HUES64 (cell line): ENCODE results near the gene ATP6V1B1.
A peak's percentile ranks its signal among the peaks of the same experiment; 100 is the strongest.

ENCODE experiments used
- H3K27ac ChIP-seq: 2 replicates; pipeline ENCODE4 v1.7.0; 2013; ENCODE audit warnings: low read depth, low read length, inconsistent platforms
- H3K27me3 ChIP-seq: 2 replicates; pipeline ENCODE4 v1.6.1; 2013; ENCODE audit warnings: mild to moderate bottlenecking, low read length; ENCODE audit not compliant: insufficient read depth
- H3K36me3 ChIP-seq: 2 replicates; pipeline ENCODE4 v1.6.1; 2013; ENCODE audit warnings: mild to moderate bottlenecking, low read length; ENCODE audit not compliant: insufficient read depth
- H3K4me1 ChIP-seq: 2 replicates; pipeline ENCODE4 v1.6.1; 2013; ENCODE audit warnings: mild to moderate bottlenecking, low read length, moderate library complexity; ENCODE audit not compliant: insufficient read depth
- H3K4me3 ChIP-seq: 2 replicates; pipeline ENCODE4 v1.5.1; 2013; ENCODE audit warnings: mild to moderate bottlenecking, low read length, moderate library complexity
- H3K9ac ChIP-seq: 2 replicates; pipeline ENCODE4 v1.6.1; 2013; ENCODE audit warnings: mild to moderate bottlenecking, low read depth, low read length
- H3K9me3 ChIP-seq: 2 replicates; pipeline ENCODE4 v1.6.1; 2013; ENCODE audit warnings: low read depth, low read length; ENCODE audit not compliant: insufficient read depth
- WGBS: fragments of 150-250, 120-280 bp; methylation state at CpG from one replicate; pipeline ENCODE4 v1.1.7; 2013; ENCODE audit warnings: missing lambda C conversion rate; 5-methylcytosine and 5-hydroxymethylcytosine counted together

The ATP6V1B1 gene

DNA sequence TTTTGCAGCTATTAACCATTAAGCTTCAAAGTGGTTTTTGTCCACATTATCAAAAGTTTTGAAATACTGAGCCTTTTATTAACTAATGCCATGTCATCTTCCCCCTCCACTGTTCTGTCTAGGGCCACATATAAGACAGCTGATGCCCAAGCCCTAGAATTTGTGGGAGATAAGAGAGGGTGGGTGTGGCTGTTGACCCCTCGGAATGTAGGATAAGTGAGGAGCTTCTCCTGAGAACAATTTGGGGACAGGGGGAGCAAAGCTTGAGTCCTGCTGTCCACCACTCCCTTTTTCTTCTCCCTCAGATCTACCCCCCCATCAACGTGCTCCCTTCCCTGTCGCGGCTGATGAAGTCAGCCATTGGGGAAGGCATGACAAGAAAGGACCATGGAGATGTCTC is 28.4 kb downstream of the ATP6V1B1 start:
- H3K27ac ChIP-seq = no peak overlapping the region
- H3K27me3 ChIP-seq = peaks cover 73% of the 10 kb centered on the region
- no peaks in the 10 kb centered on the region; the same call in 1 of the 2 replicates for H3K4me1 ChIP-seq
- H3K9me3 ChIP-seq = no peaks in the 10 kb centered on the region
- H3K4me3 ChIP-seq = no peak overlapping the region
- H3K36me3 ChIP-seq = no peaks in the 10 kb centered on the region
- 72% methylated on average over 4 of the region's 4 CpGs for WGBS
- no peak overlapping the region for H3K9ac ChIP-seq

DNA sequence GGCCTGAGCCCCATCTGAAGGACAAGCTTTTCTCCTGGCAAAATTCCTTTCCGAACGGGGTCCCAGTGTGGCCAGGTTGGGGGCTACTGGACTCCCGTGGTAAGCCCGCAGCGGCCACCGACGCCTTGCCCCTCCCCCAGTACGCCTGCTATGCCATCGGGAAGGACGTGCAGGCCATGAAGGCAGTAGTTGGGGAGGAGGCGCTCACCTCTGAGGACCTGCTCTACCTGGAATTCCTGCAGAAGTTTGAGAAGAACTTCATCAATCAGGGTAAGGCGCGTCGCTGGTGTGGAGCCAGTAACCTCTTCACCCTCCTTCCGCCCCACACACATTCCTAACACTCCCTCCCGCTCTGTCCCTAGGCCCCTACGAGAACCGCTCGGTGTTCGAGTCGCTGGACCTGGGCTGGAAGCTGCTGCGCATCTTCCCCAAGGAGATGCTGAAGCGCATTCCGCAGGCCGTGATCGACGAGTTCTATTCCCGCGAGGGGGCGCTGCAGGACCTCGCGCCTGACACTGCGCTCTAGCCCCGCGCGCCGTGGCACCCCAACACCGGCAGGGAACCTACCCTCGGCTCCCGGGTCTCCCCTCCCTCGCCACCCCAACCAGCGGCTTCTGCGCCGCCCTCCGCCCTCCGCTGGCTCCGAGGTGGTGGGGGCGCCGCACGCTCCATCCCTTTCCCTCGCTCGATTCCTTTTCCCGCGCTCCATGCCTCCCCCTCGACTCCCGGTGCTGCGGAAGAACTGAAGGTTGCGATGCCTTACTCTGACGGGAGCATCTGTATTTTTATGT is 29.1 kb downstream of the ATP6V1B1 start:
- WGBS = 5% methylated on average over 58 of the region's 59 CpGs
- Histone ChIP-seq H3K27ac (no peak overlapping the region), H3K9me3 (no peaks in the 10 kb centered on the region), H3K4me1 (no peaks in the 10 kb centered on the region; the same call in 1 of the 2 replicates), H3K27me3 (peaks cover 80% of the 10 kb centered on the region), H3K4me3 (peak overlapping the region; percentile 48), H3K36me3 (no peaks in the 10 kb centered on the region), H3K9ac (no peak overlapping the region)

DNA sequence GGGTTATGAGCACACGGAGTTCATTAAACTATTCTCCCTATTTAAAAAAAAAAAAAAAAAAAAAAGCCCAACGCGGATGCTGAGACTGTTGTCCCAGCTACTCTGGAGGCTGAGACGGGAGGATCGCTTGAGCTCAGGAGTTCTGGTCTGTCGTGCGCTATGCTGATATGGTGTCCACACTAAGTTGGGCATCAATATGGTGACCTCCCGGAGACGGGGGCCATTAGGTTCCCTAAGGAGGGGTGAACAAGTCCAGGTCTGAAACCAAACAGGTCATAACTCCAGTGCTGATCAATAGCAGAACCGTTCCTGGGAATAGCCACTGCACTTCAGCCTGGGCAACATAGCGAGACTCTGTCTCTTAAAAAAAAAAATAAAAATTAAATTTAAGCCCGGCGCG is 29.8 kb downstream of the ATP6V1B1 start:
- H3K27me3 ChIP-seq = peaks cover 87% of the 10 kb centered on the region
- H3K9me3 ChIP-seq = no peaks in the 10 kb centered on the region
- H3K4me3 ChIP-seq = peak overlapping the region; percentile 48
- H3K9ac ChIP-seq = no peak overlapping the region
- no peak overlapping the region for H3K27ac ChIP-seq
- H3K4me1 ChIP-seq = no peaks in the 10 kb centered on the region; the same call in 1 of the 2 replicates
- WGBS = 74% methylated on average over 13 of the region's 14 CpGs
- no peaks in the 10 kb centered on the region for H3K36me3 ChIP-seq

DNA sequence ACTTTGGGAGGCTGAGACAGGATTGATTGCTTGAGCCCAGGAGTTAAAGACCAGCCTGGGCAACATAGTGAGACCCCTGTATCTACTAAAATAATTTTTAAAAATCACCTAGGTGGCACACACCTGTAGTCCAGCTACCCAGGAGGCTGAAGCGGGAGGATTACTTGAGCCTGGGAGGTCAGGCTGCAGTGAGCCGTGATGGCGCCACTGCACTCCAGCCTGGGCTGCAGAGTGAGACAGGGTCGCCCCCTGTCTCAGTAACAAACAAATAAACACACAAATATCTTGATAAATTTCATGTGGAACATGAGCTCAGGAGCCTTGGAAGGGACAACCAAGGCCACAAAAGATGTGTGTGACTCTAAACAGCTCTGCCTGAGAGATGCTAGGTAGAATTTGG is 31.0 kb downstream of the ATP6V1B1 start:
- 54% methylated on average over 4 of the region's 4 CpGs for WGBS
- Histone ChIP-seq H3K27ac (no peak overlapping the region), H3K9me3 (no peaks in the 10 kb centered on the region), H3K27me3 (peaks cover 93% of the 10 kb centered on the region), H3K4me1 (no peaks in the 10 kb centered on the region; the same call in 1 of the 2 replicates), H3K4me3 (no peak overlapping the region), H3K36me3 (no peaks in the 10 kb centered on the region), H3K9ac (no peak overlapping the region)

DNA sequence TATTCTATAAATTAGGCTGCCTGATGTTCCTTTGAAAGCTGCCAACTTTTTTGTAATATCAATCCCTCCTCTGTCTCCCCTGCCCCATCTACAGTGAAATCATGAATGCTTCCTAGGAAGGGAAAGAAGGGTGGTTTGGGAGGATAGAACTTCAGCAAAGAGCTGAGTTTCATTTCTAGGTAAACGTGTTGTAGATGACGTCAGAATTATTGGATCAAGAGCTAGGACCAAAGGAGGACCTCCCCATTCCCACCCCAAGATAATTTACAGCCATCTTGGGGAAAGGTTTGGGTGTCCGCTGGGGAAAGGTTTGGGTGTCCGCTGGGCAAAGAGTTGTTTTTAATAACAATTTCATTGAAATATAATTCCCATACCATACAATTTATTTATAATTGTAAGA is 31.5 kb downstream of the ATP6V1B1 start:
- Histone ChIP-seq H3K4me1 (no peaks in the 10 kb centered on the region; the same call in 1 of the 2 replicates), H3K36me3 (no peaks in the 10 kb centered on the region), H3K4me3 (no peak overlapping the region), H3K27ac (no peak overlapping the region), H3K9ac (no peak overlapping the region), H3K9me3 (no peaks in the 10 kb centered on the region), H3K27me3 (peaks cover 93% of the 10 kb centered on the region)
- WGBS = 50% methylated on average over 1 of the region's 4 CpGs

DNA sequence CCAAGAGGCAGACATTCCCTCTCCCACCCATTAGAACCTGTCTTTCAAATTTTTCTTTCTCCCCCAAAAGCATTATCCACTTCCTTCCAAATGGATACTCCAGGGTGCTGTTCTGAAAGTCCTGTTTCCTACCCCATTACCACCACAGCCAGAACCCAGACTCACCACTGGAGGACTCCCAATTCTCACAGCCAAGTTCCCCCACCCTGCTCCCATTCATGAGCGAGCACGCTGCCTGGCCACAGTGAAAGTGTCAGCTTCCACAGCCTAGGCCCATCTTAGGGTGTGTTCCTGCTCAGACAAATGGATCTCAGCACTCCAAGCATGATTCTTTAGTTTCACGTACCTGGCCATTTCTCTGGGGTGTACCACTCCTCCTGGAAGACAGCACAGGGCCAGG is 38.9 kb downstream of the ATP6V1B1 start:
- no peaks in the 10 kb centered on the region for H3K9me3 ChIP-seq
- WGBS = 86% methylated on average over 3 of the region's 3 CpGs
- H3K27me3 ChIP-seq = peaks cover 78% of the 10 kb centered on the region
- no peak overlapping the region for H3K9ac ChIP-seq
- peaks cover 14% of the 10 kb centered on the region for H3K4me1 ChIP-seq
- H3K27ac ChIP-seq = no peak overlapping the region
- no peaks in the 10 kb centered on the region for H3K36me3 ChIP-seq
- H3K4me3 ChIP-seq = no peak overlapping the region

DNA sequence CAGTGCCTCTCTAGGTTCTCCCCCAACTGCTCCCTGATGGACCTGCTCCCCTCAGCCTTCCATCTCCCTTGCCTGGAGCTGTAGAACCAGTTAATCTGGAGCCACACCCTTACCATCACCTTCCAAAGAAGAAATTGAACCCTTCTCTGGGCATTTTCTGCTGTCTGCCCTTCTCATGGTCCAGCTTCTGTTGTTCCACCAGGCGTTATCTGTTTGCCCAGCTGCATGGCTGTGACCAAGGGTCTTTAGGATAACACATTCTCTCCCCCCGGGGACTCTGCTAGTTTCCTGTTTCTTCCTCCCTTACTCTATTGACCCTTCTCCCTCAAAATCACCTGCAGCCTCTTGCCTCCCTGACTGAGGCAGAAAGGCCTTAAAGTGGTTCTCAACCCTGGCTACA is 39.5 kb downstream of the ATP6V1B1 start:
- H3K27me3 ChIP-seq = peaks cover 76% of the 10 kb centered on the region
- H3K4me3 ChIP-seq = no peak overlapping the region
- H3K4me1 ChIP-seq = peaks cover 14% of the 10 kb centered on the region
- H3K9ac ChIP-seq = no peak overlapping the region
- no peaks in the 10 kb centered on the region for H3K9me3 ChIP-seq
- 83% methylated on average over 2 of the region's 2 CpGs for WGBS
- no peaks in the 10 kb centered on the region for H3K36me3 ChIP-seq
- no peak overlapping the region for H3K27ac ChIP-seq

DNA sequence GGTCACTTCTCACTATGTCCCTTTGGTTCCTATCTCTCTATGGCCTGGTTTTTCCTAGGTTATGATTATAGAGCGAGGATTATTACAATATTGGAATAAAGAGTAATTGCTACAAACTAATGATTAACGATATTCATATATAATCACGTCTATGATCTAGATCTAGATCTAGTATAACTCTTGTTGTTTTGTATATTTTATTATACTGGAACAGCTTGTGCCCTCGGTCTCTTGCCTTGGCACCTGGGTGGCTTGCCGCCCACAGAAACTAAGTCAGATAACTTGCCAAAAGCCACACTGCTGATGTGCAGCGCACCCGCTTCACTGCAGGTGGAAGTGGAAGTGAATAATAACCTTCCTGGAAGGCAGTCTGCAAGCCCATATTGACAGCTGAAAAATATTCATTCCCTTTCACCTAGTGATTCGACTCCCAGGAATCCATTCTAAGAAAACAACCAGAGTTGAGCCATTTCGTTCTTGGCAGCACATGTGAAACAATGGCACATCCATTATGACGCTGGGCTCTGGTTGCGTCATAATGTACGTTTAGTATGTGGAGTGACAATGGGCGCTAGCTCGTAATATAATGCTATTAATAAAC is 42.0 kb downstream of the ATP6V1B1 start:
- no peak overlapping the region for H3K9ac ChIP-seq
- WGBS = 49% methylated on average over 9 of the region's 14 CpGs
- no peaks in the 10 kb centered on the region for H3K9me3 ChIP-seq

DNA sequence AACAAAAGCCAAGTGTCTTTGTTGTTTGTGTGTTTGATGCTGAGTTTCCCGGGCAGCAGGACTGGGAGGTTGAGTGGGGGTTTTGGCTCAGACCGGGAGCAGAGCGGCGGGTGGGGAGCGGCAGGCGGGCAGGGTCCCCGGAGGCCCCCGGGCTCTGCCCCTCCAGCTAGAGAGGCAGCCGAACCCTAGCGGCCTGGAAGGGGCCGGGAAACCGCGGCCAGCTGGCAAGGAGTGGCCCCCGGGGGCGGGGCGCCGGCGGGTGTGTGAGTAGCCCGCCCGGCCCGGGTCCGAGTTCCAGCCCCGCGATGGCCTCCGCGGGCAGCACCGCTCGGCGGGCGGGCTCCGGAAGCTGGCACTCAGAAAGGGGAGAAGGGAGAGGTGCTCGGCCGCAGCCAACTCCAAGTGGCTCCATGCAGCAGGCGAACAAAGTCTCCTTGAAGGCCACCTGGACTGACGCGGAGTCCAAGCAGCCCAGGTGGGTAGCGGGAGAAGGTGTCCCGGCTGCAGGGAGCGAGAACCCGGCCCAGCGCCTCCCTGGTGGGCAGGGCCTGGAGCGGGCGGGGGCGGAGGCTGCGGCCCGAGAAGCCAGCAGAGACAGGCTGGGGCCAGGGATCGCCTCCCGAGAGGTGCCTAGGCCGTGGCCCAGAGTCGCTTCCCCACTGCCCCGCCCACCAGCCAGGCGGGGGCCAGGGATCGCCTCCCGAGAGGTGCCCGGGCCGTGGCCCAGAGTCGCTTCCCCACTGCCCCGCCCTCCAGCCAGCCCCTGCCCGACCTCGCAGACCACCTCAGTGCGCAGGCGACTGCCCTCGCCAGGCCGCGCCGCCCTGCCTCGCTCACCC is 42.9 kb downstream of the ATP6V1B1 start, which contains the start of gene ANKRD53:
ANKRD53 (plus strand) TSS at position 290 of the 839 bp plus-strand sequence; CDS start at position 306, 16 bp downstream.
- Histone ChIP-seq H3K9me3 (no peaks in the 10 kb centered on the region), H3K4me1 (peaks cover 14% of the 10 kb centered on the region), H3K4me3 (peak within 1 kb of the TSS; percentile 77), H3K9ac (peak within 1 kb of the TSS; percentile 56), H3K27me3 (peaks cover 56% of the 10 kb centered on the region), H3K36me3 (no peaks in the 10 kb centered on the region), H3K27ac (no peak within 1 kb of the TSS)
- WGBS = under 1% methylated on average over 67 of the region's 67 CpGs

More for the DNA sequence above, 42.0 kb downstream of the ATP6V1B1 start:
- Histone ChIP-seq H3K4me1 (peaks cover 14% of the 10 kb centered on the region), H3K36me3 (no peaks in the 10 kb centered on the region), H3K27me3 (peaks cover 61% of the 10 kb centered on the region), H3K4me3 (peak overlapping the region; percentile 77), H3K27ac (no peak overlapping the region)

DNA sequence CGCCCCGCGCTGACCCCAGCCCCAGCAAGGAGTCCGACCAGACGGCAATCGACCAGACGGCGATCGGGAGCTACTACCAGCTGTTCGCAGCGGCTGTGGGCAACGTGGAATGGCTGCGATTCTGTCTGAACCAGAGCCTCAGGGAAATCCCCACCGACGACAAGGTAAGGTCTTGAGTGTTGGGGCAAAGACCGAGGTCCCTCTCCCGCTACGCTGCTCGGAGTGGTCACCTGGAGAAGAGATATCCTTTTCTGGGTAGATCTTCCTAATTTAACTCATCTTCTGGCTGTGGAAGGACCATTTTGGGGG is 43.4 kb downstream of the ATP6V1B1 start:
- no peaks in the 10 kb centered on the region for H3K36me3 ChIP-seq

DNA sequence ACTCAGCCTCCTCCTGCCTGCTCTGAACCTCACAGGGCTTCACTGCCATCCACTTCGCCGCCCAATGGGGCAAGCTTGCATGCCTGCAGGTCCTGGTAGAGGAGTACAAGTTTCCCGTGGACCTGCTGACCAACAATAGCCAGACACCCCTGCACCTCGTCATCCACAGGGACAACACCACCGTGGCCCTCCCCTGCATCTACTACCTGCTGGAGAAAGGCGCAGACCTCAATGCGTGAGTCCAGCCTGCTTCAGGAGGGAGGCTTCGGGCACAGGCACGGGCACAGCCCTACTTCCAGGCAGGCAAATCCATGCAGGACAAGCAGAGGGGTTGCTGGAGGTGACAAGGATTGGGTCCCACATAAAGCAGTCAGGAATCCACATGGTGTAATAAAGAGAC is 43.9 kb downstream of the ATP6V1B1 start:
- no peak overlapping the region for H3K9ac ChIP-seq
- H3K27ac ChIP-seq = no peak overlapping the region
- no peaks in the 10 kb centered on the region for H3K9me3 ChIP-seq
- peaks cover 16% of the 10 kb centered on the region for H3K4me1 ChIP-seq
- peaks cover 51% of the 10 kb centered on the region for H3K27me3 ChIP-seq
- no peak overlapping the region for H3K4me3 ChIP-seq
- no peaks in the 10 kb centered on the region for H3K36me3 ChIP-seq
- 91% methylated on average over 9 of the region's 9 CpGs for WGBS

More for the DNA sequence above, 43.4 kb downstream of the ATP6V1B1 start:
- Histone ChIP-seq H3K9me3 (no peaks in the 10 kb centered on the region), H3K27ac (no peak overlapping the region), H3K4me1 (peaks cover 14% of the 10 kb centered on the region), H3K4me3 (peak overlapping the region; percentile 77), H3K9ac (peak overlapping the region; percentile 56; the same call in 1 of the 2 replicates), H3K27me3 (peaks cover 54% of the 10 kb centered on the region)
- WGBS = 16% methylated on average over 19 of the region's 19 CpGs
